ENCODE data around the gene IGLL1. TPM values are rescaled to one million over a fixed set of nuclear protein-coding genes. Genes with fewer than 3 reads are reported as not detected.

IGLL1 gene
- total and polyA plus RNA-seq, 2 donors (not counting 1 experiment from before 2014, with no cell fraction given) = not detected

- H3K27ac ChIP-seq (ENCODE audit: low read length in 2 of 2) = no peak overlapping the region
- H3K4me3 ChIP-seq (ENCODE audit: control extremely low read depth in 1 of 5, extremely low read depth in 1 of 5, insufficient read depth in 1 of 5, low read depth in 2 of 5, low read length in 4 of 5) = no peak overlapping the region
- no peaks in the 10 kb centered on the region for H4K20me1 ChIP-seq (ENCODE audit: control insufficient read depth, insufficient read depth, low read length, poor library complexity, severe bottlenecking)
- ATAC-seq (ENCODE audit: low read depth) = no peak
- ChIA-PET CTCF (no interaction called here), POLR2A (no interaction called here)
- H3K9ac ChIP-seq (ENCODE audit: low read length) = no peak overlapping the region
- Mint-ChIP-seq H3K27me3 (peaks cover 9% of the 10 kb centered on the region), H3K27ac (no peak overlapping the region), H3K4me1 (peaks cover 18% of the 10 kb centered on the region), H3K9me3 (ENCODE audit: insufficient read depth) (no peaks in the 10 kb centered on the region), H3K4me3 (no peak overlapping the region)
- no peak overlapping the region for H3K4me2 ChIP-seq (replicated peaks; ENCODE audit: low read depth, low read length, poor library complexity, severe bottlenecking)
- TF ChIP-seq CTCF (IDR thresholded peaks at IDR 0.05) (no peak), EZH2 (IDR thresholded peaks at IDR 0.05; ENCODE audit: borderline replicate concordance, insufficient read depth, low read depth, low read length, poor library complexity, severe bottlenecking) (no peak)
- WGBS (ENCODE audit: insufficient coverage) = 87% methylated on average over 8 of the region's 8 CpGs
- no peaks in the 10 kb centered on the region for H3K9me3 ChIP-seq (ENCODE audit: control extremely low read depth in 1 of 3, control insufficient read depth in 2 of 3, insufficient read depth in 1 of 3, low read length in 2 of 3)
- H2AFZ ChIP-seq (ENCODE audit: insufficient read depth, low read depth, low read length, poor library complexity, severe bottlenecking) = no peak overlapping the region
- peaks cover 0 to 2% (median 0%) of the 10 kb centered on the region in 4 experiments for H3K27me3 ChIP-seq (replicated peaks in 1 of 4; ENCODE audit: control extremely low read depth in 1 of 4, control insufficient read depth in 3 of 4, insufficient read depth in 4 of 4, low read length in 3 of 4)
- intact Hi-C loops (cut with micrococcal nuclease) = no loop called here
- H3K79me2 ChIP-seq (ENCODE audit: control insufficient read depth, insufficient read depth, low read length) = no peaks in the 10 kb centered on the region
- peaks cover 0 to 14% of the 10 kb centered on the region in 2 donors for H3K4me1 ChIP-seq (ENCODE audit: control insufficient read depth in 2 of 2, insufficient read depth in 2 of 2, low read length in 2 of 2)
- H3K36me3 ChIP-seq (replicated peaks in 1 of 2; ENCODE audit: control extremely low read depth in 1 of 2, control insufficient read depth in 1 of 2, extremely low read depth in 1 of 2, insufficient read depth in 2 of 2, low read length in 1 of 2) = no peaks in the 10 kb centered on the region
- DNase-seq = no peak
Observed at GRCh38 chr22:23533771-23534191, 46.3 kb downstream of the IGLL1 start.

- peaks cover 0 to 14% of the 10 kb centered on the region in 2 donors for H3K4me1 ChIP-seq (ENCODE audit: control insufficient read depth in 2 of 2, insufficient read depth in 2 of 2, low read length in 2 of 2)
- H2AFZ ChIP-seq (ENCODE audit: insufficient read depth, low read depth, low read length, poor library complexity, severe bottlenecking) = no peak overlapping the region
Observed at GRCh38 chr22:23533328-23533762, 46.7 kb downstream of the IGLL1 start.

More at GRCh38 chr22:23533328-23533762, 46.7 kb downstream of the IGLL1 start:
- H3K4me3 ChIP-seq (ENCODE audit: control extremely low read depth in 1 of 5, extremely low read depth in 1 of 5, insufficient read depth in 1 of 5, low read depth in 2 of 5, low read length in 4 of 5) = no peak overlapping the region
- no peaks in the 10 kb centered on the region for H3K79me2 ChIP-seq (ENCODE audit: control insufficient read depth, insufficient read depth, low read length)
- 36% methylated on average over 9 of the region's 9 CpGs for WGBS (ENCODE audit: insufficient coverage)
- no peaks in the 10 kb centered on the region for H3K36me3 ChIP-seq (replicated peaks in 1 of 2; ENCODE audit: control extremely low read depth in 1 of 2, control insufficient read depth in 1 of 2, extremely low read depth in 1 of 2, insufficient read depth in 2 of 2, low read length in 1 of 2)
- POLR2A ChIA-PET = no interaction called here
- ATAC-seq (ENCODE audit: low read depth) = peak; percentile 47
- no peak overlapping the region for H3K4me2 ChIP-seq (replicated peaks; ENCODE audit: low read depth, low read length, poor library complexity, severe bottlenecking)
- H3K27me3 ChIP-seq (replicated peaks in 1 of 4; ENCODE audit: control extremely low read depth in 1 of 4, control insufficient read depth in 3 of 4, insufficient read depth in 4 of 4, low read length in 3 of 4) = peaks cover 0 to 2% (median 0%) of the 10 kb centered on the region in 4 experiments
- H3K27ac ChIP-seq (ENCODE audit: low read length in 2 of 2) = no peak overlapping the region
- DNase-seq = no peak
- H3K9ac ChIP-seq (ENCODE audit: low read length) = no peak overlapping the region
- Mint-ChIP-seq H3K4me1 (peaks cover 23% of the 10 kb centered on the region), H3K4me3 (no peak overlapping the region), H3K9me3 (ENCODE audit: insufficient read depth) (no peaks in the 10 kb centered on the region), H3K27me3 (peaks cover 12% of the 10 kb centered on the region), H3K27ac (no peak overlapping the region)
- H4K20me1 ChIP-seq (ENCODE audit: control insufficient read depth, insufficient read depth, low read length, poor library complexity, severe bottlenecking) = no peaks in the 10 kb centered on the region
- CTCF ChIA-PET = no interaction called here
- TF ChIP-seq EZH2 (IDR thresholded peaks at IDR 0.05; ENCODE audit: borderline replicate concordance, insufficient read depth, low read depth, low read length, poor library complexity, severe bottlenecking) (no peak), CTCF (IDR thresholded peaks at IDR 0.05) (peak; percentile 44)
- no peaks in the 10 kb centered on the region for H3K9me3 ChIP-seq (ENCODE audit: control extremely low read depth in 1 of 3, control insufficient read depth in 2 of 3, insufficient read depth in 1 of 3, low read length in 2 of 3)
- intact Hi-C loops (cut with micrococcal nuclease) = no loop called here

All from B cell (primary cell).